Uterus (tissue), 2 donors: ENCODE measurements around the gene UROC1.

Experiments
- POLR2A ChIP-seq, 2 donors: fragments of 450-650 bp; IDR thresholded peaks; one replicate each; pipeline ENCODE4 v1.6.1; 2016; ENCODE audit warnings: antibody characterized with exemption in 2 of 2, mild to moderate bottlenecking in 1 of 2, moderate library complexity in 1 of 2
- TF ChIP-seq, protein P1 (sequence below), 4 experiments: fragments of 200-600 bp in 2 of 4; fragments of 450-650 bp in 2 of 4; sonication (generic) in 2 of 4; IDR thresholded peaks; one replicate each; pipeline ENCODE4 v1.5.1; 2016 to 2019; ENCODE audit warnings: antibody characterized with exemption in 4 of 4, mild to moderate bottlenecking in 2 of 4, moderate library complexity in 1 of 4

DNA sequence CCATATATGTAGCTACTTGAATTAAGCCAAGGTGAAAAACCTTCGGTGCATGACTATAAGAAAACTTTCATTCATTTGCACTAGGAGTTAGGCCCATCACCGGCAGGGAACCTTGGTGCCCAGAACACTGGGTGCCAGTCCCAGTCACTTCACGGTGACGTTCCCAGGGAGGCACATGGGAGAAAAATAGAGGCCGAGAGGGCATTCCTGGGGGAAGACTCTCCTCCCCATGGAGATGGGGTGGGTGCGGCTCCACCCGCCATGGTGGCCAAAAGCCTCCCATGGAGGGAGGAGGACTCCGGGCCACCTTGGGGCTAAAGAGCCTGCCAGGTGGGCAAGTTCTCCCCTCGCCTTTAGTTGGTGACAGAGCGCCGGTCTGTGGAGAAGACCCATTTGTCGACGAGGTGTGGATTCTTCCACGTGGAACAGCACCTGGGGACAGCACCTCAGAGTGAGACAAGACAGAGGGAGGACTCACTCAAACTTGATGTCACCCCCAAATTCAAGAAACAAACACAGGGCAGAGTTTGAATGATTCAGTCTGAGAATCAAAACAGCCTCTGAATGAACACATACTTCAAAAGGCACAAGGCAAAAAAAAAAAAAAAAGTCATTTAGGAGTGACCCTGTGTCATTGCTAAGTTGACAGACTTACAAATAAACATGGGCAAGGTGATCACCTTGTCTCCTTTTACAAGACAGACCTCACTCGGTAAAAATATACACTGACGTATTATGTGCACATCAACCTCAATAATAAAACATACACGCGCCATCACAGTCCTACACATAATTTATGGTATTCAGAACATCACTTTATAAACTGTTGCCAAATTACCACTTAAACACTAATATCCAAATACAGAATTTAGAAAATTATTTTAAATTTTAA is 80.5 kb downstream of the UROC1 start:
- no peak for TF ChIP-seq POLR2A (IDR thresholded peaks at IDR 0.05)
- TF ChIP-seq, protein P1, sequence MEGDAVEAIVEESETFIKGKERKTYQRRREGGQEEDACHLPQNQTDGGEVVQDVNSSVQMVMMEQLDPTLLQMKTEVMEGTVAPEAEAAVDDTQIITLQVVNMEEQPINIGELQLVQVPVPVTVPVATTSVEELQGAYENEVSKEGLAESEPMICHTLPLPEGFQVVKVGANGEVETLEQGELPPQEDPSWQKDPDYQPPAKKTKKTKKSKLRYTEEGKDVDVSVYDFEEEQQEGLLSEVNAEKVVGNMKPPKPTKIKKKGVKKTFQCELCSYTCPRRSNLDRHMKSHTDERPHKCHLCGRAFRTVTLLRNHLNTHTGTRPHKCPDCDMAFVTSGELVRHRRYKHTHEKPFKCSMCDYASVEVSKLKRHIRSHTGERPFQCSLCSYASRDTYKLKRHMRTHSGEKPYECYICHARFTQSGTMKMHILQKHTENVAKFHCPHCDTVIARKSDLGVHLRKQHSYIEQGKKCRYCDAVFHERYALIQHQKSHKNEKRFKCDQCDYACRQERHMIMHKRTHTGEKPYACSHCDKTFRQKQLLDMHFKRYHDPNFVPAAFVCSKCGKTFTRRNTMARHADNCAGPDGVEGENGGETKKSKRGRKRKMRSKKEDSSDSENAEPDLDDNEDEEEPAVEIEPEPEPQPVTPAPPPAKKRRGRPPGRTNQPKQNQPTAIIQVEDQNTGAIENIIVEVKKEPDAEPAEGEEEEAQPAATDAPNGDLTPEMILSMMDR (IDR thresholded peaks at IDR 0.05): no peak
